ENCODE measurements around the gene FMNL2.

Gene FMNL2

DNA sequence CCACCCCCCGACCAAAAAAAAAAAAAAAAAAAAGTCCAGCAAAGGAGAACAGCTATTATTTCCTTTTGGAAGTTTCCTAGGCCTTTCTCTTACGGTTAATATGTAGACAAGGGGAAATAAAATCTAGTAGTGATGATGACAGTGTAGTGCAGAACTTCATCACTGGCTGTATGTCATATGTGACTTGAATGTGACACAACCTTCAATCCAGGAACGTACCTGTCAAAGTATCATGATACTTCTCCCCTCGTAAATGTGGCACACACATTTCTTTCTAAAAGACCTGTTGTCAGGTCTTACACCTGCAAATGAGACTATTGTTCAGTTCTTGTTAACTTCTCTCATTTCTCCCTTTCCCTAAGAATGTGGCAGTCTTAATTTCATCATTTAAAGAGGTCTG lies 208.7 kb downstream of the FMNL2 start:
- FAIRE-seq: no peak
- no peak for TF ChIP-seq POLR2AphosphoS5 (IDR thresholded peaks at IDR 0.05; ENCODE audit: low read depth, low read length)
- no peak for TF ChIP-seq SPI1 (IDR thresholded peaks at IDR 0.05; ENCODE audit: low read depth, low read length)
- TF ChIP-seq POU2F2 (IDR thresholded peaks at IDR 0.05; ENCODE audit: low read depth, low read length): no peak
- TF ChIP-seq PAX5 (IDR thresholded peaks at IDR 0.05; ENCODE audit: insufficient read depth, low read length, severe bottlenecking): no peak
- TF ChIP-seq TAF1 (IDR thresholded peaks at IDR 0.05; ENCODE audit: low read depth, low read length): no peak
- TF ChIP-seq POLR2A (IDR thresholded peaks at IDR 0.05; ENCODE audit: low read depth, low read length): no peak
- DNase-seq (ENCODE audit: insufficient read length, low spot score): no peak

DNA sequence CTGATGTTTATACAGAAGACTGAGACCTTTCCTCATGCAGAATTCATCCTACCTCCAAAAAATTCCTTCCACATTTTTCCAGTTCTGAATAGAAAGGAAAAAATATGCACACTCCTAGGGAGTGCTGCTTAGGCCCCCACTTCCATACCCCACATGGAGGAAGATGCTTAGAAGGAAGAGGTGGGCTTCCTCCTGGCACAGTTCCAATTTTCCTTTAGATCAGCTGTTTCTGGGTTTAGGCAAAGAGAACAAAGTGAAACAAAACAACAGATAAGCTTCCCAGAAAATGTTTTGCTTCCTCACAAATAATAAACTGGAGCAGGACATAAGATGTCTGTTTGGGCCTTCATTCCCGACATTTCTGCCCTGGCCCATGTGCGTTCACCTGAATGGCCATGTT lies 209.7 kb downstream of the FMNL2 start:
- FAIRE-seq: no peak
- DNase-seq (ENCODE audit: insufficient read length, low spot score): no peak
- no peak for TF ChIP-seq POLR2A (IDR thresholded peaks at IDR 0.05; ENCODE audit: low read depth, low read length)
- no peak for TF ChIP-seq POLR2AphosphoS5 (IDR thresholded peaks at IDR 0.05; ENCODE audit: low read depth, low read length)
- no peak for TF ChIP-seq POU2F2 (IDR thresholded peaks at IDR 0.05; ENCODE audit: low read depth, low read length)
- no peak for TF ChIP-seq SPI1 (IDR thresholded peaks at IDR 0.05; ENCODE audit: low read depth, low read length)
- no peak for TF ChIP-seq PAX5 (IDR thresholded peaks at IDR 0.05; ENCODE audit: insufficient read depth, low read length, severe bottlenecking)
- TF ChIP-seq TAF1 (IDR thresholded peaks at IDR 0.05; ENCODE audit: low read depth, low read length): no peak

DNA sequence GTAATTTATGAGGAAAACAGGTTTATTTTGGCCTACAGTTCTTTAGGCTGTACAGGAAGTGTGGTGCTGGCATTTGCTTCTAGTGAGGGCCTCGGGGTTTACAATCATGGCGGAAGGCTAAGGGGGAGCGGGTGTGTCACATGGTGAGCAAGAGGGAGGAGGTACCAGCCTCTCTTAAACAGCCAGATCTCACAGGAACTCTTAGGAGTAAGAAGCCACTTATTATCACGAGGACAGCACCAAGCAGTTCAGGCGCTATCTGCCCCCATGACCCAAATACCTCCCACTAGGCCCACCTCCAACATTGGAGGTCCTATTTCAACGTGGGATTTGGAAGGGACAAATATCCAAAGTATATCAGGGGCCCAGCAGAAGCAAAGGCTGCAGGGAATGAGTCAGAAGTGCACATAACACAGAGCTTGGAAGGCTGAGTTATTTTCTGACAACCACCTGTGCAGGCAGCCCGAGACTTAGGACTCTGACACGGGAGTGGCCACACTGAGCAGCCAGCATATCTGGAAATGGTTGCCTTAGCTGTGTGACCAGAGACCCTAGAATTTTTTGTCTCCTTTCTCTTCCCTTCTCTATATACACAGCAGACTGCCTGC lies 211.4 kb downstream of the FMNL2 start:
- no peak for FAIRE-seq
- DNase-seq (ENCODE audit: insufficient read length, low spot score): no peak
- TF ChIP-seq POLR2AphosphoS5 (IDR thresholded peaks at IDR 0.05; ENCODE audit: low read depth, low read length): no peak
- TF ChIP-seq PAX5 (IDR thresholded peaks at IDR 0.05; ENCODE audit: insufficient read depth, low read length, severe bottlenecking): no peak
- no peak for TF ChIP-seq POLR2A (IDR thresholded peaks at IDR 0.05; ENCODE audit: low read depth, low read length)
- TF ChIP-seq POU2F2 (IDR thresholded peaks at IDR 0.05; ENCODE audit: low read depth, low read length): no peak
- TF ChIP-seq TAF1 (IDR thresholded peaks at IDR 0.05; ENCODE audit: low read depth, low read length): no peak
- no peak for TF ChIP-seq SPI1 (IDR thresholded peaks at IDR 0.05; ENCODE audit: low read depth, low read length)

DNA sequence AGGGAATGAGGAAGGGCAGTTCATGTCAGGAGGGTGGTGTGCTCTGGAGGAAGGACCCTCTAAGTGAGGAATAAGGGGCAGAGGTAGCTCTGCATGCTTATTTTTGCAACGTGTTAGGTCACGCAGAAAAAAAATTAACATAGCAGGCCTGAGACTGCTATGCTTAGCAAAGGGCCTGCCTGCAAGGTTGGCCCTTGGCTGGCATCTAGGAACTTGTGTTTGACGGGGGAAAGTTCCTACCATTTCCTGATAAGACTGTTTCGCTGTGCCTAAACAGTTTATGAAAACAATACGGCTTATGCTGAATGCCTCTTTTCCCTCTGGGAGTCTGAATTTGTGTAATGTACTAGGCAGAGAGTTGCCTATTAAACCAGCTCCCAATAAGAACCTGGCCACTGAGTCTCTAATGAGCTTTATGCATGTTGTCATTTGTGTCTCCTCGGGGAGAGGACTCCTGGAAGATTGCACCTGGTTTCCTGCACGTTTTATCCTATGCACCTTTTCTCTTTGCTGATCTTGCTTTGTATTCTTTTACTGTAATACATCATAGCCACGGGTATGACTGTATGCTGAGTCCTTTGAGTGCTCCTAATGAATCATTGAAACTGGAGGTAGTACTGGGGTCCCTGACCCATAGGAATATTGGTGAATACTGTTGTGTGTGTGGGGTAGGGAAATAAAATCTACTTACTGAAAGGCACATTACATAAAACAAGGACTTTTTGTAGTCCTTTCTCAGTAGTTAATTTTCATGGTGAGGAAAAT lies 213.3 kb downstream of the FMNL2 start:
- FAIRE-seq (no peak), DNase-seq (ENCODE audit: insufficient read length, low spot score) (no peak)

GRCh38 chr2:152548996-152549395 lies 214.0 kb downstream of the FMNL2 start:
- FAIRE-seq: no peak
- no peak for DNase-seq (ENCODE audit: insufficient read length, low spot score)
- TF ChIP-seq POLR2AphosphoS5 (IDR thresholded peaks at IDR 0.05; ENCODE audit: low read depth, low read length): no peak
- no peak for TF ChIP-seq POU2F2 (IDR thresholded peaks at IDR 0.05; ENCODE audit: low read depth, low read length)
- no peak for TF ChIP-seq POLR2A (IDR thresholded peaks at IDR 0.05; ENCODE audit: low read depth, low read length)
- no peak for TF ChIP-seq SPI1 (IDR thresholded peaks at IDR 0.05; ENCODE audit: low read depth, low read length)
- no peak for TF ChIP-seq TAF1 (IDR thresholded peaks at IDR 0.05; ENCODE audit: low read depth, low read length)
- TF ChIP-seq PAX5 (IDR thresholded peaks at IDR 0.05; ENCODE audit: insufficient read depth, low read length, severe bottlenecking): no peak

More for the DNA sequence above, 213.3 kb downstream of the FMNL2 start:
- TF ChIP-seq POU2F2 (IDR thresholded peaks at IDR 0.05; ENCODE audit: low read depth, low read length): no peak
- no peak for TF ChIP-seq PAX5 (IDR thresholded peaks at IDR 0.05; ENCODE audit: insufficient read depth, low read length, severe bottlenecking)
- TF ChIP-seq POLR2AphosphoS5 (IDR thresholded peaks at IDR 0.05; ENCODE audit: low read depth, low read length): no peak
- no peak for TF ChIP-seq POLR2A (IDR thresholded peaks at IDR 0.05; ENCODE audit: low read depth, low read length)
- TF ChIP-seq TAF1 (IDR thresholded peaks at IDR 0.05; ENCODE audit: low read depth, low read length): no peak
- TF ChIP-seq SPI1 (IDR thresholded peaks at IDR 0.05; ENCODE audit: low read depth, low read length): no peak

DNA sequence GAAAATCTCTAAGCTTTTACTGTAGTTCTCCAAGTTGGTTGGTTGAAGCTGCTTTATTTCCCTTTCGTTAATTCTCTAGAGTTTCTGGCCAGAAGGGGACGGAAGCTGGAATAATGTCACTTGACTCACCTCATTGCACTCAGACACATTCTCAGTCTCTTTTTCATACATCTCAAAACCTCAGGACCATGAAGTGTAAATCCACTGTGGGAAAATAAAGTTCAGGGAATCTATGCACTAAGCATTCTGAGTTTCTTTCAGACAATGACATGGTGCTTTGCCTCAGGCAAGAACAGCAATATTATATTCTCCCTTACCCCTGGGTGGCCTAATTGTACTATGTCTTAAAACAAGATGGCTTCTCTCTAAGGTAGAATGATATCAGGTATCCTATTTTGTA lies 214.4 kb downstream of the FMNL2 start:
- DNase-seq (ENCODE audit: insufficient read length, low spot score): no peak

GRCh38 chr2:152550386-152550785 lies 215.4 kb downstream of the FMNL2 start:
- TF ChIP-seq POU2F2 (IDR thresholded peaks at IDR 0.05; ENCODE audit: low read depth, low read length) (no peak), POLR2A (IDR thresholded peaks at IDR 0.05; ENCODE audit: low read depth, low read length) (no peak), PAX5 (IDR thresholded peaks at IDR 0.05; ENCODE audit: insufficient read depth, low read length, severe bottlenecking) (no peak), POLR2AphosphoS5 (IDR thresholded peaks at IDR 0.05; ENCODE audit: low read depth, low read length) (no peak), TAF1 (IDR thresholded peaks at IDR 0.05; ENCODE audit: low read depth, low read length) (no peak), SPI1 (IDR thresholded peaks at IDR 0.05; ENCODE audit: low read depth, low read length) (no peak)
- no peak for FAIRE-seq

More for the DNA sequence above, 214.4 kb downstream of the FMNL2 start:
- no peak for TF ChIP-seq TAF1 (IDR thresholded peaks at IDR 0.05; ENCODE audit: low read depth, low read length)
- no peak for FAIRE-seq

GRCh38 chr2:152552888-152553287 lies 217.9 kb downstream of the FMNL2 start:
- FAIRE-seq: no peak
- TF ChIP-seq PAX5 (IDR thresholded peaks at IDR 0.05; ENCODE audit: insufficient read depth, low read length, severe bottlenecking) (no peak), POU2F2 (IDR thresholded peaks at IDR 0.05; ENCODE audit: low read depth, low read length) (no peak), POLR2A (IDR thresholded peaks at IDR 0.05; ENCODE audit: low read depth, low read length) (no peak), SPI1 (IDR thresholded peaks at IDR 0.05; ENCODE audit: low read depth, low read length) (no peak), POLR2AphosphoS5 (IDR thresholded peaks at IDR 0.05; ENCODE audit: low read depth, low read length) (no peak), TAF1 (IDR thresholded peaks at IDR 0.05; ENCODE audit: low read depth, low read length) (no peak)
- DNase-seq (ENCODE audit: insufficient read length, low spot score): no peak

More at GRCh38 chr2:152550386-152550785, 215.4 kb downstream of the FMNL2 start:
- DNase-seq (ENCODE audit: insufficient read length, low spot score): no peak

DNA sequence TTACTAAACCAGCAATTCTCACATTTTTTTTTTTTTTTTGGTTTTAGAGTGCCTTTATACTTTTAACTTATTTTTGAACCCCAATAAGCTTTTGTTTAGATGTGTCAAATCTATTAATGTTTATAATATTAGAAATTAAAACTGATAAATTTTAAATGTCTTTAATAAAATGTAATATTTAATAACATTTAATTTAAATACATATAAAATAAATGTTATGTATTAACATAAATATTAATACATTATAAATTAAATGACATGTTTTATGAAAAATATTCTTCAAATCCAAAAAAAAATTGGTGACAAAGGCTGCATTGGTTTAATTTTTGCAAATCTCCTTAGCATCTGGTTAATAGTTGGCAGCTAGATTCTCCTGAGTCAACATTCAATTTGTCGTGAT lies 218.5 kb downstream of the FMNL2 start:
- TF ChIP-seq POU2F2 (IDR thresholded peaks at IDR 0.05; ENCODE audit: low read depth, low read length) (no peak), PAX5 (IDR thresholded peaks at IDR 0.05; ENCODE audit: insufficient read depth, low read length, severe bottlenecking) (no peak), POLR2A (IDR thresholded peaks at IDR 0.05; ENCODE audit: low read depth, low read length) (no peak), TAF1 (IDR thresholded peaks at IDR 0.05; ENCODE audit: low read depth, low read length) (no peak), SPI1 (IDR thresholded peaks at IDR 0.05; ENCODE audit: low read depth, low read length) (no peak), POLR2AphosphoS5 (IDR thresholded peaks at IDR 0.05; ENCODE audit: low read depth, low read length) (no peak)
- DNase-seq (ENCODE audit: insufficient read length, low spot score): no peak
- FAIRE-seq: no peak
